ENCODE measurements around the gene GTF3C1.

Gene GTF3C1

DNA sequence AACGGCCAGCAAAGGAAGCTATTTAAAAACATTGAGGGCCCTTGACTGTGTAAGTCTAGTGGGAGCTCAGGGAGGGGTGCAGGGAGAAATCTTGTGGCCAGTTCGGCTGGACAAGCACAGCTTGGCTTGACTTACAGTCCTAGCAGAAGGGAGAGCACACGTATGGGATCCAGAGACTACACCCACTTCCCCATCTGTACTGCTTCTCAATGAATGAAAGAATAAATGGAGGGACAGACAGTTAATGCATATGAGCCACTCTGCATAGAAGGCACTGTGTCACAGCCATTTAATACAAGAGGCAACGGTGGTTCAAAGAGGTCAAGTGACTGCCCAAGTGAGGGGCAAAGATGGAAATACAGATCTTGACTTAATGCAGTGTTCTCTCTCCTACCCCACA, 15.5 kb downstream of the GTF3C1 start:
- Histone ChIP-seq H3K4me3 (ENCODE audit: low read length) (no peak overlapping the region), H3K9me3 (ENCODE audit: control insufficient read depth, low read length) (no peaks in the 10 kb centered on the region), H3K27me3 (ENCODE audit: control insufficient read depth, insufficient read depth, low read length) (no peaks in the 10 kb centered on the region), H3K9ac (ENCODE audit: low read length) (no peak overlapping the region), H3K36me3 (ENCODE audit: control insufficient read depth, insufficient read depth, low read length) (peaks cover 8% of the 10 kb centered on the region), H3K4me1 (ENCODE audit: control insufficient read depth, insufficient read depth, low read length) (no peaks in the 10 kb centered on the region)

DNA sequence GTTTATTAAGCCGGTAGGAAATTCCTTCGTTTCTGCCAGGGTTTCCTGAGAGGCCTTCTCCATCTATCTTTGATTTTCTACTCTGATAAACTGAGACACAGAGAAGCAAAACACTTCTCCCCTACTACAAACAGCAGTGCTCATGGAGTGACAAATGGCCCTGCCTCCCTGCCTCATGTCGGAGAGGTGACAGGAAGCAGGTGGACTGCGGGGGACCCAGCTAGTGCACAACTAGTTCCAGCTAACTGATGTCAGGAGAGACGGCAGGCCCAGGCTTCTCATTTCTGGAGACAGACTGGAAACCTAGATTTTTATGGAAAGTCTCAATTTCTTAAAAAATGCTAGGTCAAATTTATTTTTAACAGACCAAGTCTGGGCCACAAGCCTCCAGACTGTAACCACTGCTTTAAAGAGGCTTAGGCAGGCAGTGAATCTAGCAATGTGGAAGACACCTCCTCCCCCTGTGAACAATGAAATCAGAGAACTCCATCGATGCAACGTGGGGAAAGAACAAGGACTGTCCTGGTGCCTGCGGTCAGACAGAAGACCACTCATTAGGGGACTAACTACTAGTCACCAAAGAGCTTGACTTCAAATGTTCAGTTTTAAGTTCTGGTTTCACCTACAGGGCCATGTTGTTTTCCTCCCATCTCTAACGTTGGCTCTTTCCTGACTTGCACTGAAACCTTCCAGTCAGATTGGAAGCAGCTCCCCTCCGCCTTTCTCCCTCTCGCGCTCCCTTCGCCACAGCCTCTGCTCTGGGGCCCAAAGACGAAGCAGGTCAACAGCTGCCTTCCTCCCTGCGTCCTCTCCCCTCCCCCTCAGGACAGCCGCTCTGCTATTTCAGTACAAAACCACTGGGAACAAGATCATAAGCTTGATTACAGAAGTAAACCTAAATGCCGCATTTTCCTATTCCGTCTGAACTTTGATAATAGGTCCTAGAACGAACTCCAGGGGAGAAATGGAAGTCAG, 17.6 kb downstream of the GTF3C1 start:
- Histone ChIP-seq H3K36me3 (ENCODE audit: control insufficient read depth, insufficient read depth, low read length) (peaks cover 8% of the 10 kb centered on the region), H3K4me3 (ENCODE audit: low read length) (no peak overlapping the region), H3K4me1 (ENCODE audit: control insufficient read depth, insufficient read depth, low read length) (no peaks in the 10 kb centered on the region), H3K27me3 (ENCODE audit: control insufficient read depth, insufficient read depth, low read length) (no peaks in the 10 kb centered on the region), H3K9me3 (ENCODE audit: control insufficient read depth, low read length) (no peaks in the 10 kb centered on the region), H3K9ac (ENCODE audit: low read length) (no peak overlapping the region)

DNA sequence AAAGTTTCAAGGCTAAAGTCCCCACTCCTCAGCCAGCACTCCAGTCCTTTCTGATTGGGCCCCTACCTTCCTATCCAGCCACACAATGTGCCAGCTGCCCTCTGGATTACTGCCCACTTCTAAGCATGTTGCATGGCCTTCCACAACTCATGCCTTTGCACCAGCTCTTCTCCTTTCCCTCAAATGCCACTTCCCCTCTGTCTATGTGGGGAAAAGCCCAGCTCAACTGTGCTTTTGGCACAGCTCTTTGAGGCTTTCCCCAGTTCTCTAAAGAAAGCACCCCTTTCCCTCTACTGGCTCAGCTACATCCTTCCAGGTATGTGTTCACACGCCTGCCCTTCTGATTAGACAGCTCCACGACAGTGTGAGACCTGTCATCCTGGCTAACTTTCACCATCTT, 18.5 kb downstream of the GTF3C1 start:
- Histone ChIP-seq H3K9ac (ENCODE audit: low read length) (no peak overlapping the region), H3K27me3 (ENCODE audit: control insufficient read depth, insufficient read depth, low read length) (no peaks in the 10 kb centered on the region), H3K4me1 (ENCODE audit: control insufficient read depth, insufficient read depth, low read length) (no peaks in the 10 kb centered on the region), H3K36me3 (ENCODE audit: control insufficient read depth, insufficient read depth, low read length) (peaks cover 8% of the 10 kb centered on the region), H3K9me3 (ENCODE audit: control insufficient read depth, low read length) (no peaks in the 10 kb centered on the region), H3K4me3 (ENCODE audit: low read length) (no peak overlapping the region)

DNA sequence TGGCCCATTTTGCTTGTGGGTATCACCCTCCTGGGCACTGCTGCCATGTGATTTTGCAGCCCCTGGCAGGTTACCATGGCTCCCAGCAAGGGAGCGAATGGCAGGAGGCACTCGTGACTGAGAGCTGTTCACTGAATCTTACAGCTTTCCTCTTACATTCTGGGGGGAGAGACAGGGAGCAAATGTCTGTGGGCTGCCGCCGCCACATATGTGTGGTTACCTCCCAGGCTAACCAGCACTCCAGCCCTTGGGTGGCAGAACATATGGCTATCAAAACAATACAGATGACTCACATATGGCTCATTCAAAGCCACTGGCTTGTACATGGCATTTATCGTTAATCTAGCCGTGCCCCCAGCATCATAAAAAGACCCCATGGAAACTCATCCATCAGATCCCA, 19.8 kb downstream of the GTF3C1 start:
- Histone ChIP-seq H3K9me3 (ENCODE audit: control insufficient read depth, low read length) (no peaks in the 10 kb centered on the region), H3K27me3 (ENCODE audit: control insufficient read depth, insufficient read depth, low read length) (no peaks in the 10 kb centered on the region), H3K36me3 (ENCODE audit: control insufficient read depth, insufficient read depth, low read length) (peaks cover 8% of the 10 kb centered on the region), H3K4me3 (ENCODE audit: low read length) (no peak overlapping the region), H3K4me1 (ENCODE audit: control insufficient read depth, insufficient read depth, low read length) (no peaks in the 10 kb centered on the region), H3K9ac (ENCODE audit: low read length) (no peak overlapping the region)

DNA sequence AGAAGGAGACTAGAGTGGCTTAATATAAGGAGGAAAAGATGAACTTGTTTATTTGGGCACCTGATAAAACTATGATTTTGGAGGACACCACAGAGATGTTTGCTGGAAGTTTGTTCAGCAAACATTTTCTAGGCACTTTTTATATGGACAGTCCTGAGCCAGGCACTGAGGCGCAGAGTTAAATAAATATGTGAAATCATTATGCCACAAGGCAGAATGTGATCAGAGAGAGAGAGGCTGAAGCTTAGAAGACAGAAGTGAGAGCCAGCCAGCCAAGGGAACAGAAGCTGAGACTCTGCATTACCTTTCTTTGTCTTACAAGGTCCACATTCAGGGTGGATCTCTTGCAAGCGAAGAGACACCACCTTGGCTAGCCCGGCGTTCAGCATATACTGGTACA, 21.4 kb downstream of the GTF3C1 start:
- H3K4me1 ChIP-seq (ENCODE audit: control insufficient read depth, insufficient read depth, low read length), result no peaks in the 10 kb centered on the region
- no peaks in the 10 kb centered on the region for H3K9me3 ChIP-seq (ENCODE audit: control insufficient read depth, low read length)
- H3K36me3 ChIP-seq (ENCODE audit: control insufficient read depth, insufficient read depth, low read length), result peaks cover 4% of the 10 kb centered on the region
- no peak overlapping the region for H3K9ac ChIP-seq (ENCODE audit: low read length)
- no peak overlapping the region for H3K4me3 ChIP-seq (ENCODE audit: low read length)
- no peaks in the 10 kb centered on the region for H3K27me3 ChIP-seq (ENCODE audit: control insufficient read depth, insufficient read depth, low read length)

DNA sequence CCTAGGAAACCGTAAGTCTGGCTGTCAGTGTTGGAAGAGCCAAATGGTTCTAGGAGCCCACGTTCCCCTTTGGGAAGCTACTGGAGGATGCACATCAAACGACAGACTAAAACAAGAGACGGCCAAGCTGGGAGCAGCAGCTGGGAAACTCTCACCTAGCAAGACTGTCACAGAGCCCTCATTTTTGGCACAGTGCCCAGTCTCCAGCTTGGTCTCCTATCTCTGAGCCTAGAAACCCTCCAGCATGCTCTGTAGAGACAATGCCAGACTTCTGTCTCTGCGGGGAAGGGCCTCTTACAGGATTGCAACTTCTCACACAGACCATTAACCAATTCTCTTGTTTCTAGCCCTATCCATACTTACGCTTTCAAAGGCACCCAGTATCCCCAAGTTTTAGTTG, 23.5 kb downstream of the GTF3C1 start:
- H3K4me1 ChIP-seq (ENCODE audit: control insufficient read depth, insufficient read depth, low read length), result no peaks in the 10 kb centered on the region
- peaks cover 4% of the 10 kb centered on the region for H3K36me3 ChIP-seq (ENCODE audit: control insufficient read depth, insufficient read depth, low read length)
- no peak overlapping the region for H3K4me3 ChIP-seq (ENCODE audit: low read length)
- H3K9me3 ChIP-seq (ENCODE audit: control insufficient read depth, low read length), result no peaks in the 10 kb centered on the region
- H3K27me3 ChIP-seq (ENCODE audit: control insufficient read depth, insufficient read depth, low read length), result no peaks in the 10 kb centered on the region
- H3K9ac ChIP-seq (ENCODE audit: low read length), result no peak overlapping the region

DNA sequence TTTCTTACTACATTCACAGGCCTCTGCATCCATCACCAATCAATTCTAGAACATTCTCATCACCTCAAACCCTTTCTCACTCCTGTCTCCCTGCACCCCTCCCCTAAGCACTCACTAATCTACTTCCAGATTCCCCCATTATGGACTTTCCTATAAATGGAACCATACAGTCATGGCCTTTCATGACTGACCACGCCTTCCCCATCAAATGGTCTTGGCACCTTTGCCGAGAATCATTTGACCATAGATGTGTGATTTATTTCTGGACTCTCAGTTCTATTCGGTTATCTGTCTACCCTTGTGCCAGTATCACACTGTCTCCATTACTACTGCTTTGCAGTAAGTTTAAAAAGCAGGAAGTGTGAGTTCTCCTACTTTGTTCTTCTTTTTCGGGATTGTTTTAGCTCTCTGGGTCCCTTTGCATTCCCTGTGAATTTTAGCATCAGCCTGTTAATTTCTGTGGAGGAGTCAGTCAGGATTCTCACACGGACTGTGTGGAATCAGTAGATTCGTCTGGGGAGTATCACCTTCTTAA, 27.5 kb downstream of the GTF3C1 start:
- H3K36me3 ChIP-seq (ENCODE audit: control insufficient read depth, insufficient read depth, low read length), result peaks cover 16% of the 10 kb centered on the region
- no peaks in the 10 kb centered on the region for H3K9me3 ChIP-seq (ENCODE audit: control insufficient read depth, low read length)
- no peaks in the 10 kb centered on the region for H3K27me3 ChIP-seq (ENCODE audit: control insufficient read depth, insufficient read depth, low read length)
- H3K9ac ChIP-seq (ENCODE audit: low read length), result no peak overlapping the region
- H3K4me1 ChIP-seq (ENCODE audit: control insufficient read depth, insufficient read depth, low read length), result no peaks in the 10 kb centered on the region
- H3K4me3 ChIP-seq (ENCODE audit: low read length), result no peak overlapping the region

DNA sequence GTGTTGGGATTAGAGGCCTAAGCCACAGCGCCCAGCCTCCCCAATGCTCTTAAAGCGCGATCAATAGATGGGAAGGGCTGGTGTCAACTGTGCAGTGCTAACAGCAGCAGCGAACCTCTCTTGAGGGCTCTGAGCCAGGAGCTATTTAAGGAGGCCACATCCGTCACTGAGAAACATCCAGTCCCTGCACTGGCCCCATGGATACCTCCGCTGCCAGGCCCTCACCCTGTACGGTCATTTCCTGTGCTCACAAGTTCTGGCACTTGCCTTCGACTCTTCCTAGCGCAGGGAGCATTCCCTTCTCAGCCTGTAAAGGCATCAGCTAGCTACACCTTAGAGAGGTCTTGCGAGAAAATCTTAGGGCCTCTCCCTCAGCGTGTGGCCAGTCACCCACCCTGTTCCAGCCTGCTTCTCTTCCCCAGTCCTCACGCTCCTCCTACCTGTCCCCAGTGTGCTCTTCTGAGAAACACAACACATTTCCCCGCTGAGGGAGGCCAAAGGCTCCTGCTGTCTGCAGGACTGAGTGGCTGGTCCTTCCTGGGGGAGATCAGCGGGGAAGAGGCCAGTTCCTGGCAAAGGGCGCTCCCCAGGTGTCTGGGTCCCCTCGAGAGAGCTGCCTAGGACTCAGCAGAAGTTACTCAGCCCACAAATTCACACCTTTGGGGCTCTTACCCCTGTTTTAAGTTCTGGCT, 28.6 kb downstream of the GTF3C1 start:
- no peaks in the 10 kb centered on the region for H3K27me3 ChIP-seq (ENCODE audit: control insufficient read depth, insufficient read depth, low read length)
- H3K4me1 ChIP-seq (ENCODE audit: control insufficient read depth, insufficient read depth, low read length), result no peaks in the 10 kb centered on the region
- H3K36me3 ChIP-seq (ENCODE audit: control insufficient read depth, insufficient read depth, low read length), result peaks cover 17% of the 10 kb centered on the region
- no peak overlapping the region for H3K9ac ChIP-seq (ENCODE audit: low read length)
- no peak overlapping the region for H3K4me3 ChIP-seq (ENCODE audit: low read length)
- no peaks in the 10 kb centered on the region for H3K9me3 ChIP-seq (ENCODE audit: control insufficient read depth, low read length)

DNA sequence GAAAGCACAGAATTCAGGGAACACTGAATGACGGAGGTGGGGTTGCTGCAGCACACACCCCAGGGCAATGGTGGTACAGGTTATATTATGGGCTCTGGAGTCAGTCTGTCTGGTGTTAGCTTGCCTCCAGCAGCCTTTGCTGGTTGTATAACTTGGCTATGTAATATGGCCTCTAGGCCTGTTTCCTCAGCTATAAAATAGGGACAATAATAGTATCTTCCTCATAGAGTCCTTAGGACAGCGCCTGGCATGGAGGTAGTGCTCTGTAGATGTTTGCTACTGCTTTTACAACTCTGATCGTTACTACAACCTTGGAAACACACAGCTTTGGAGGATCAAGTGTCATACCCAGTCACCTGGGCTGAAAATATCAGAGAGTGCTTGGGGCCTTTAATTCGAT, 31.5 kb downstream of the GTF3C1 start:
- no peak overlapping the region for H3K4me3 ChIP-seq (ENCODE audit: low read length)
- no peaks in the 10 kb centered on the region for H3K27me3 ChIP-seq (ENCODE audit: control insufficient read depth, insufficient read depth, low read length)
- H3K9ac ChIP-seq (ENCODE audit: low read length), result no peak overlapping the region
- no peaks in the 10 kb centered on the region for H3K4me1 ChIP-seq (ENCODE audit: control insufficient read depth, insufficient read depth, low read length)
- H3K9me3 ChIP-seq (ENCODE audit: control insufficient read depth, low read length), result no peaks in the 10 kb centered on the region
- H3K36me3 ChIP-seq (ENCODE audit: control insufficient read depth, insufficient read depth, low read length), result peaks cover 17% of the 10 kb centered on the region

DNA sequence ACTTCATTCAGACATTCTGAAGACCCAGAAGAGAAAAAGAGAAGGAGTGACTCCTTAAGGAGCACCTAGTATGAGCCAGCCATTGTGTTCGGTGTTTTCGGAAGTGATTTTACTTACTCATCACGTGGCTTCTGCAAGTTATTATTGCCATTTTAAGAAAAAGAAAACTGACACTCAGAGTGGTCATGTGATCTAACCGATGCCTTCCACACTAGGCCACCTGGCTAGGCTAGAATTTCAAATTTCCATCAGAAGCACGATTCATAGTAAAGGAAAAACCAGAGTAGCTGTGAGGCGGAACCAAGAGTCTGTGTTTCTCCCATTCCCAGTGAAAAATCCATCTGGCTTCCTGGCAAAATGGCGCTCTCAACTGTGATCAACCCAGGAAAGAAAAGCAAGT, 32.0 kb downstream of the GTF3C1 start:
- no peak overlapping the region for H3K9ac ChIP-seq (ENCODE audit: low read length)
- no peaks in the 10 kb centered on the region for H3K4me1 ChIP-seq (ENCODE audit: control insufficient read depth, insufficient read depth, low read length)
- H3K4me3 ChIP-seq (ENCODE audit: low read length), result no peak overlapping the region
- no peaks in the 10 kb centered on the region for H3K9me3 ChIP-seq (ENCODE audit: control insufficient read depth, low read length)
- H3K27me3 ChIP-seq (ENCODE audit: control insufficient read depth, insufficient read depth, low read length), result no peaks in the 10 kb centered on the region
- H3K36me3 ChIP-seq (ENCODE audit: control insufficient read depth, insufficient read depth, low read length), result peaks cover 17% of the 10 kb centered on the region

DNA sequence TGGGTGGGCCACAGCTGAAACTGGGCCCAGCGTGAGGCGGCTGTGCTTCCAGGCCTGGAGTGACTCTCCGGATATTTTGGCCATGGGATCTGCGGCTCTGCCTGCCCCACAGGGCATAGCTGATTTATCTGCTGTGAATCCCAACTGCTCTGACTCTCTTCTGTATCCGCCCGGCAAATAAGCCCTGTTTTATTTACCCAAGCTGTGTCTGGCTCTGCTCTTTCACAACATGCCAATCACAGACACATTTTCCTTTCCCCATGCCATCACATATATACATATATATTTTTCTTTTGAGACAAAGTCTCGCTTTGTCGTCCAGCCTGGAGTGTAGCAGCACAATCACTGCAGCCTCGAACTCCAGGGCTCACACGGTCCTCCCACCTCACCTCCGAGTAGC, 33.3 kb downstream of the GTF3C1 start:
- peaks cover 17% of the 10 kb centered on the region for H3K36me3 ChIP-seq (ENCODE audit: control insufficient read depth, insufficient read depth, low read length)
- H3K27me3 ChIP-seq (ENCODE audit: control insufficient read depth, insufficient read depth, low read length), result no peaks in the 10 kb centered on the region
- H3K9me3 ChIP-seq (ENCODE audit: control insufficient read depth, low read length), result no peaks in the 10 kb centered on the region
- H3K4me3 ChIP-seq (ENCODE audit: low read length), result no peak overlapping the region
- no peak overlapping the region for H3K9ac ChIP-seq (ENCODE audit: low read length)
- no peaks in the 10 kb centered on the region for H3K4me1 ChIP-seq (ENCODE audit: control insufficient read depth, insufficient read depth, low read length)

DNA sequence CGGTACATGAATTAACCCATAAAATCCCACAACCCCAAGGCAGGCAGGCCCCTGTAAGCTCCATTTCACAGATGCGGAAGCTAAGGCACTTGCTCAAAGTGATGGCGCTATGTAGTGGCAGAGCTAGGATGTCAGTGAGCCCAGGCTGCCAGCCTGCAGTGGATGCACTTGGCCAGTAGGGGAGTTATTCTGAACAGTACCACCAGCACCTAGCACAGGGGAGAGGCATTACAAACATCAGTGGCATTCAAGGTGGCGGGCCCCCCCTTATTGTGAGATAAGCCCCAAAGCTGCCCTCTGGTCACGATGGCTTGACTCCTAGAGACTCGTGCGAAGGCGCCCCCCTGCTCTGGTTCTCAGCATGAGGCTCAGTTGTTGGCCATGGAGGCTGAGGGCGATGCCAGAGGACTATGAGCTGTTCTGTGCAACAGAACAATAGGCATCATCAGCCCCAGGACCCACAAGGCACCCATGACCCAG, 33.8 kb downstream of the GTF3C1 start:
- no peaks in the 10 kb centered on the region for H3K9me3 ChIP-seq (ENCODE audit: control insufficient read depth, low read length)
- H3K27me3 ChIP-seq (ENCODE audit: control insufficient read depth, insufficient read depth, low read length), result no peaks in the 10 kb centered on the region
- H3K9ac ChIP-seq (ENCODE audit: low read length), result no peak overlapping the region
- H3K4me3 ChIP-seq (ENCODE audit: low read length), result no peak overlapping the region
- peaks cover 17% of the 10 kb centered on the region for H3K36me3 ChIP-seq (ENCODE audit: control insufficient read depth, insufficient read depth, low read length)
- H3K4me1 ChIP-seq (ENCODE audit: control insufficient read depth, insufficient read depth, low read length), result no peaks in the 10 kb centered on the region

All from mucosa of stomach (tissue), 1 donor.